H54 (cell line): Measurements from ENCODE around the gene RASSF8.
A peak's percentile ranks its signal among the peaks of the same experiment; 100 is the strongest.

Experiments used
- DNase-seq: peaks from one replicate; pipeline ENCODE4 v3.0.0; 2011; ENCODE audit warnings: low spot score, mixed read lengths; ENCODE audit not compliant: insufficient read length
- FAIRE-seq: peaks from 3 replicates; lab custom pipeline; 2011; peaks lifted over from hg19 to GRCh38; lab: Jason Lieb, UNC
- POLR2A ChIP-seq: IDR thresholded peaks from 2 replicates; pipeline ENCODE4 v1.6.1; 2011; ENCODE audit warnings: low read depth, mild to moderate bottlenecking, low read length

Gene RASSF8

GRCh38 chr12:26058308-26058707 lies 99.8 kb downstream of the RASSF8 start:
- FAIRE-seq (no peak), DNase-seq (no peak)
- TF ChIP-seq POLR2A: no peak

GRCh38 chr12:26058818-26059217 lies 100.3 kb downstream of the RASSF8 start:
- DNase-seq (no peak), FAIRE-seq (no peak)
- no peak for TF ChIP-seq POLR2A

- no peak for TF ChIP-seq POLR2A
- DNase-seq: no peak
- no peak for FAIRE-seq
These were observed 103.5 kb downstream of the RASSF8 start for GRCh38 chr12:26062006-26062405.

GRCh38 chr12:26062566-26062965 lies 104.1 kb downstream of the RASSF8 start:
- DNase-seq (peak; percentile 26), FAIRE-seq (no peak)
- no peak for TF ChIP-seq POLR2A

- TF ChIP-seq POLR2A: no peak
- DNase-seq: no peak
- peak; percentile 33 for FAIRE-seq
These were observed 107.0 kb downstream of the RASSF8 start for GRCh38 chr12:26065451-26065850.

- FAIRE-seq: no peak
- DNase-seq: no peak
- TF ChIP-seq POLR2A: no peak
These were observed 110.0 kb downstream of the RASSF8 start for GRCh38 chr12:26068503-26068902.

- DNase-seq: no peak
- no peak for FAIRE-seq
These were observed 111.3 kb downstream of the RASSF8 start for GRCh38 chr12:26069796-26070195.

GRCh38 chr12:26077915-26078702 lies 119.6 kb downstream of the RASSF8 start:
- FAIRE-seq: peak; percentile 81
- TF ChIP-seq POLR2A: no peak
- no peak for DNase-seq

More at GRCh38 chr12:26069796-26070195, 111.3 kb downstream of the RASSF8 start:
- no peak for TF ChIP-seq POLR2A

GRCh38 chr12:26080911-26081310 lies 122.4 kb downstream of the RASSF8 start:
- TF ChIP-seq POLR2A: no peak
- FAIRE-seq (no peak), DNase-seq (no peak)

- DNase-seq: no peak
- no peak for FAIRE-seq
- TF ChIP-seq POLR2A: no peak
These were observed 128.5 kb downstream of the RASSF8 start for GRCh38 chr12:26086936-26087335.

- FAIRE-seq (no peak), DNase-seq (no peak)
- TF ChIP-seq POLR2A: no peak
These were observed 130.5 kb downstream of the RASSF8 start for GRCh38 chr12:26088998-26089397.

- peak; percentile 36 for DNase-seq
These were observed 132.5 kb downstream of the RASSF8 start for GRCh38 chr12:26090836-26091510.

GRCh38 chr12:26091822-26092221 lies 133.3 kb downstream of the RASSF8 start:
- no peak for FAIRE-seq
- TF ChIP-seq POLR2A: no peak
- DNase-seq: no peak

More at GRCh38 chr12:26090836-26091510, 132.5 kb downstream of the RASSF8 start:
- no peak for TF ChIP-seq POLR2A
- FAIRE-seq: peak; percentile 50

GRCh38 chr12:26092346-26093105 lies 134.0 kb downstream of the RASSF8 start:
- DNase-seq (no peak), FAIRE-seq (no peak)
- no peak for TF ChIP-seq POLR2A
